DLD1 (cell line): ENCODE results near the gene G3BP1.
"Not testable (repeated sequence)": the region's sequence is repeated elsewhere in the genome, so short reads cannot be mapped to it uniquely, and the experiment has no call there.

Experiments used
- in situ Hi-C: cut with HindIII; loops from 2 replicates; pipeline ENCODE4 v1.10.0; 2017; ENCODE audit warnings: low sequenced_read_pairs

Gene G3BP1

GRCh38 chr5:151751593-151751992 is 20.2 kb upstream of the G3BP1 start:
- in situ Hi-C loops, result no loop called here

- in situ Hi-C loops, result no loop called here
These were observed 16.4 kb upstream of the G3BP1 start for GRCh38 chr5:151755383-151755782.

GRCh38 chr5:151757233-151758140 is 14.3 kb upstream of the G3BP1 start:
- in situ Hi-C loops, result no loop called here

- in situ Hi-C loops, result no loop called here
These were observed 13.7 kb upstream of the G3BP1 start for GRCh38 chr5:151758141-151758429.

- in situ Hi-C loops, result no loop called here
These were observed 13.1 kb upstream of the G3BP1 start, which contains the start of gene ATOX1 for GRCh38 chr5:151758430-151759241. Gene ATOX1 (minus strand): TSS chr5:151758631. CDS start chr5:151758551, 80 bp downstream.

- in situ Hi-C loops, result no loop called here
These were observed 7.0 kb upstream of the G3BP1 start for GRCh38 chr5:151764801-151765200.

- in situ Hi-C loops, result no loop called here
These were observed 4.8 kb upstream of the G3BP1 start for GRCh38 chr5:151766975-151767374.

- in situ Hi-C loops, result no loop called here
These were observed 1.1 kb upstream of the G3BP1 start for GRCh38 chr5:151770383-151771258.

GRCh38 chr5:151772029-151772845 is 483 bp downstream of the G3BP1 start:
- in situ Hi-C loops, result no loop called here

GRCh38 chr5:151772846-151773561 is 1.2 kb downstream of the G3BP1 start:
- in situ Hi-C loops, result no loop called here

GRCh38 chr5:151773951-151774350 is 2.2 kb downstream of the G3BP1 start:
- in situ Hi-C loops, result no loop called here

- in situ Hi-C loops, result no loop called here
These were observed 3.4 kb downstream of the G3BP1 start for GRCh38 chr5:151775025-151775606.

GRCh38 chr5:151779531-151780125 is 7.9 kb downstream of the G3BP1 start:
- in situ Hi-C loops, result no loop called here

GRCh38 chr5:151780348-151780747 is 8.6 kb downstream of the G3BP1 start:
- in situ Hi-C loops, result no loop called here

- in situ Hi-C loops, result no loop called here
These were observed 9.4 kb downstream of the G3BP1 start for GRCh38 chr5:151781201-151781600.

- in situ Hi-C loops, result not testable (repeated sequence)
These were observed 11.9 kb downstream of the G3BP1 start for GRCh38 chr5:151783664-151784063.

GRCh38 chr5:151784141-151784540 is 12.4 kb downstream of the G3BP1 start:
- in situ Hi-C loops, result no loop called here

GRCh38 chr5:151786468-151786867 is 14.7 kb downstream of the G3BP1 start:
- in situ Hi-C loops, result no loop called here

GRCh38 chr5:151787817-151788216 is 16.1 kb downstream of the G3BP1 start:
- in situ Hi-C loops, result no loop called here
